ENCODE results near the gene TIMM21.

TIMM21 gene

DNA sequence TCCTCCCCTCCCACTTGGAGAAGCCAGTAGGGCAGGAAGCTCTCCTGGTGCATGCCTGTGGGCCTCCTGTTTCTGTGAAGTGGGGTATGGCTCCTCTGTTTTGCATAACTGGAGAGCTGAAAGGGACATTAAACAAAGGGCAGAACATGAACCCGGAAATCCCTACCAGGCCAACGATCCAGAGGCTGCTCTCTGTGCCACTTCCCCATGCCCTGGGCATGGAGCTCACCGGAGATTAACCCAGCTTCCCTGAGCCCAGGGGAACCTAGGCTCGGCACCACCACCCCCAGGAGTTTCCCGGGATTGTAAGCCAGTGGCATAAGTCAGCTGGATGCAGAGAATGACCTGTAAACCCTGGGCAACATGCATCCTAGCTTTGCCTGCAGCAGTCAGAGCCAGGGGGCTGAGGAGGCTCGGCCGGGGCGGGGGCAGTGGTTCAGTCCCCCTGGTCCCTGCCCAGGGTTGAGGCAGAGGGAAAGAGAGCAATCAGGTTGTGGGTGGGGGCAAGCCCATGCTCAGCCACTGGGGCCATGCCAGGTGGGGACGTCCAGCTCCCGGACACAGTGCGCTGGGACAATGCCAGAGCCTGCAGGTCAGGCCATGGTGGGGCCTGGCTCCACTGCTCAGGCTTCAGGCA is 49.5 kb downstream of the TIMM21 start:
- H3K4me3 ChIP-seq (ENCODE audit: low read depth, low read length): no peak overlapping the region
- TF ChIP-seq, protein P1, sequence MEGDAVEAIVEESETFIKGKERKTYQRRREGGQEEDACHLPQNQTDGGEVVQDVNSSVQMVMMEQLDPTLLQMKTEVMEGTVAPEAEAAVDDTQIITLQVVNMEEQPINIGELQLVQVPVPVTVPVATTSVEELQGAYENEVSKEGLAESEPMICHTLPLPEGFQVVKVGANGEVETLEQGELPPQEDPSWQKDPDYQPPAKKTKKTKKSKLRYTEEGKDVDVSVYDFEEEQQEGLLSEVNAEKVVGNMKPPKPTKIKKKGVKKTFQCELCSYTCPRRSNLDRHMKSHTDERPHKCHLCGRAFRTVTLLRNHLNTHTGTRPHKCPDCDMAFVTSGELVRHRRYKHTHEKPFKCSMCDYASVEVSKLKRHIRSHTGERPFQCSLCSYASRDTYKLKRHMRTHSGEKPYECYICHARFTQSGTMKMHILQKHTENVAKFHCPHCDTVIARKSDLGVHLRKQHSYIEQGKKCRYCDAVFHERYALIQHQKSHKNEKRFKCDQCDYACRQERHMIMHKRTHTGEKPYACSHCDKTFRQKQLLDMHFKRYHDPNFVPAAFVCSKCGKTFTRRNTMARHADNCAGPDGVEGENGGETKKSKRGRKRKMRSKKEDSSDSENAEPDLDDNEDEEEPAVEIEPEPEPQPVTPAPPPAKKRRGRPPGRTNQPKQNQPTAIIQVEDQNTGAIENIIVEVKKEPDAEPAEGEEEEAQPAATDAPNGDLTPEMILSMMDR (IDR thresholded peaks at IDR 0.05; ENCODE audit: low read depth, low read length, missing control alignments): no peak
- no peak for DNase-seq (ENCODE audit: low read depth)

GRCh38 chr18:74198453-74198852 is 50.1 kb downstream of the TIMM21 start:
- TF ChIP-seq, protein P1 (IDR thresholded peaks at IDR 0.05; ENCODE audit: low read depth, low read length, missing control alignments): no peak
- no peak for DNase-seq (ENCODE audit: low read depth)
- H3K4me3 ChIP-seq (ENCODE audit: low read depth, low read length): no peak overlapping the region

DNA sequence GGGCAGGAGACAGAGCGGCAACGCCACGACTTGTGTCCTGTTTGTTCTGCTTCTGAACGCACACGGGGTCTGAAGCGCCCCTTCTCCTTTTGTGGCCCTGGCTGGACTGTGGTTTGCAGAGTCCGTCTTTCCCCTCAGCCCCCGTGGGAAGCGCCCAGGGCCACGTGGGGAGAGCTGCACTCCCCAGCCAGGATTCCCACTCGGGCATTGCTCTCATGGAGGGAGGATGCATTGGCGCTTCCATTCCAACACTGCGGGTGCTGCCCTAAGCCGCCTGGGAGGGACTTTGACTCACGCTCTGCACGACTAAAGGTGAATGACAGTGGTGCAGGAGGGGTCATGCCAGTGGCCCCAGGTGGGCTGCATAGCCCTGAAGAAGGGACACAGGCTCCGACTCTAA is 52.5 kb downstream of the TIMM21 start:
- TF ChIP-seq, protein P1 (IDR thresholded peaks at IDR 0.05; ENCODE audit: low read depth, low read length, missing control alignments): no peak
- DNase-seq (ENCODE audit: low read depth): no peak
- no peak overlapping the region for H3K4me3 ChIP-seq (ENCODE audit: low read depth, low read length)

DNA sequence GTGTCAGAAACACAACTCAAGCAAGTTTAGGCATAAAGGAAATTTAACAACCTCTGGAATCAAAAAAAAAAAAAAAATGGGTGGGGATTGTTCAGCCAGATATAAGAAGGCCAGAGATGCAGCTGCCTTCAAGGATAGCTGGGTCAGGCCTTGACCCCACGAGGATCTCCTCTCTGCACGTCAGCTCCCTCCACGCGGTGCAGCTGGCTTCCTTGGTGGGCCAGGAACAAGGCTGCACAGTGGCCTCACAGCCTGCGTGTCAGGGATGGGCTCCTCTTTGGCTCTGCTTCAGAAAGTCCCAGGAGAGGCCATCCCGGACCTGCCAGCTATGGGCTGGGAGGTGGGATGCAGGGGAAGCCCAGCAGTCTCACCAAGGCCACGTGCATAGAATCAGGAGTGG is 55.5 kb downstream of the TIMM21 start:
- TF ChIP-seq, protein P1 (IDR thresholded peaks at IDR 0.05; ENCODE audit: low read depth, low read length, missing control alignments): no peak
- H3K4me3 ChIP-seq (ENCODE audit: low read depth, low read length): no peak overlapping the region
- DNase-seq (ENCODE audit: low read depth): no peak

DNA sequence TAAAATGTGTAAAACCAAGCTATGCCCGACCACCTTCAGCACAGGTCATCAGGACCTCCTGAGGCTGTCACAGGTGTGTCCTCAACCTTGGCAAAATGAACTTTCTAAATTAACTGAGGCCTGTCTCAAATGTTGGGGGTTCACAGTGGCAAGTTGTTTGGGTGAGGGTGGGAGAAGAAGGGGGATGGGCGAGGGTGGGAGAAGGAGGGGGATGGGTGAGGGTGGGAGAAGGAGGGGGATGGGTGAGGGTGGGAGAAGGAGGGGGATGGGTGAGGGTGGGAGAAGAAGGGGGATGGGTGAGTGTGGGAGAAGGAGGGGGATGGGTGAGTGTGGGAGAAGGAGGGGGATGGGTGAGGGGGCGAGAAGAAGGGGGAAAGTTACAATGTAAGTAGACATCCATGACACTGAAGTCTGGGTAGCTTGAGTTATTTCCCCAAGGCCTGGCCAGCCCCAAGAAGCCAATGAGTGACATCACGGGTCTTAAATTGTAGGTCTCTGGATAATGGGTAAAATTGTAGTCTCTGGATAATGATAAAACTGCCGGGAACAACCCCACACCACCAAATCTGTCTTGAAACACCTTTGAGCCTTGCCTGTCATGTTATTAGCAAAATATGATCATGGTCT is 56.3 kb downstream of the TIMM21 start:
- DNase-seq (ENCODE audit: low read depth): no peak
- TF ChIP-seq, protein P1 (IDR thresholded peaks at IDR 0.05; ENCODE audit: low read depth, low read length, missing control alignments): no peak
- H3K4me3 ChIP-seq (ENCODE audit: low read depth, low read length): no peak overlapping the region
